GM12874 (cell line): ENCODE measurements around the gene ERF.

ENCODE experiments used
- TF ChIP-seq, protein P1 (sequence below): IDR thresholded peaks from 2 replicates; pipeline ENCODE4 v1.5.1; 2011; ENCODE audit warnings: low read depth, mild to moderate bottlenecking, control low read depth, low read length, moderate library complexity; ENCODE audit not compliant: insufficient read depth

The ERF gene

DNA sequence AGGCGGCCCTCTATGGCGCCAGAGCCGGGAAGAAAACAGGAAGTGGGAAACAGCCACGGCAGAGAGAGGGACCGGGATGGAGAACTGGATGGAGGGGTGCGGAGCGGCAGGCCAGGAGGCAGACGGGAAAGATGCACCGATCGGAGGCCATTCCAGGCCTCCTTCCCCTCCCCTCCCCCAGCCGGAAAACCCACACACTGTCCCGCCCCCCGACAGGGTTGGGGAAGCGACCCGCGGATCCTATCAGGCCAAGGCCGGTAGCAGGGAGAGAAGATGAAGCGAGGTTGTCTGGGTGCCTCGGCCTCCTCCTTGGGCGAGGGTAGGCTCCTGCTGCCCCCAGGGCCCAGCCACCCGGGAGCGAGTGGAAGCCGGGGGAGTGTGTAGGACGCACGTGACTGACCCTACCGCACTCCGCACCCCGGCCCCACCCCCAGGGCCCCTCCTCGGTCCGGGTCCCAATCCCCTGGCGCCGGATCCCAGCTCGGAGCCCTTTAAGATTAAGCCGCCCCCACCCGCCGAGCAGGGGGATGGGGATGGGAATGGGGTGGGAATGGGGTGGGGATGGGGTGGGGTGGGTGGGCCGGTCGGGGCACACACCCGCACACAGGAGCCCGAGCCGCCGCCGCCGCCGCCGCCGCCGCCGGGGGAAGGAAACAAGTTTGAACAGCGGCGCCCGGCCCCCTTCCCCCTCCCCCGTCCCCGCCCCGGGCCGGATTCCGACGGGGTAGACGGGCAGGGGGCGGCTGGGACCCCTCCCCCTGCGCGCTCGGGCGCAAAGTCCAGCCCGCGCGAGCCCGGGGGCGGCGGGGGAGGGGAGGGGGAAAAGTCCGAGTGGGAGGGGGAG lies 1.5 kb downstream of the ERF start:
- TF ChIP-seq, protein P1, sequence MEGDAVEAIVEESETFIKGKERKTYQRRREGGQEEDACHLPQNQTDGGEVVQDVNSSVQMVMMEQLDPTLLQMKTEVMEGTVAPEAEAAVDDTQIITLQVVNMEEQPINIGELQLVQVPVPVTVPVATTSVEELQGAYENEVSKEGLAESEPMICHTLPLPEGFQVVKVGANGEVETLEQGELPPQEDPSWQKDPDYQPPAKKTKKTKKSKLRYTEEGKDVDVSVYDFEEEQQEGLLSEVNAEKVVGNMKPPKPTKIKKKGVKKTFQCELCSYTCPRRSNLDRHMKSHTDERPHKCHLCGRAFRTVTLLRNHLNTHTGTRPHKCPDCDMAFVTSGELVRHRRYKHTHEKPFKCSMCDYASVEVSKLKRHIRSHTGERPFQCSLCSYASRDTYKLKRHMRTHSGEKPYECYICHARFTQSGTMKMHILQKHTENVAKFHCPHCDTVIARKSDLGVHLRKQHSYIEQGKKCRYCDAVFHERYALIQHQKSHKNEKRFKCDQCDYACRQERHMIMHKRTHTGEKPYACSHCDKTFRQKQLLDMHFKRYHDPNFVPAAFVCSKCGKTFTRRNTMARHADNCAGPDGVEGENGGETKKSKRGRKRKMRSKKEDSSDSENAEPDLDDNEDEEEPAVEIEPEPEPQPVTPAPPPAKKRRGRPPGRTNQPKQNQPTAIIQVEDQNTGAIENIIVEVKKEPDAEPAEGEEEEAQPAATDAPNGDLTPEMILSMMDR = no peak

DNA sequence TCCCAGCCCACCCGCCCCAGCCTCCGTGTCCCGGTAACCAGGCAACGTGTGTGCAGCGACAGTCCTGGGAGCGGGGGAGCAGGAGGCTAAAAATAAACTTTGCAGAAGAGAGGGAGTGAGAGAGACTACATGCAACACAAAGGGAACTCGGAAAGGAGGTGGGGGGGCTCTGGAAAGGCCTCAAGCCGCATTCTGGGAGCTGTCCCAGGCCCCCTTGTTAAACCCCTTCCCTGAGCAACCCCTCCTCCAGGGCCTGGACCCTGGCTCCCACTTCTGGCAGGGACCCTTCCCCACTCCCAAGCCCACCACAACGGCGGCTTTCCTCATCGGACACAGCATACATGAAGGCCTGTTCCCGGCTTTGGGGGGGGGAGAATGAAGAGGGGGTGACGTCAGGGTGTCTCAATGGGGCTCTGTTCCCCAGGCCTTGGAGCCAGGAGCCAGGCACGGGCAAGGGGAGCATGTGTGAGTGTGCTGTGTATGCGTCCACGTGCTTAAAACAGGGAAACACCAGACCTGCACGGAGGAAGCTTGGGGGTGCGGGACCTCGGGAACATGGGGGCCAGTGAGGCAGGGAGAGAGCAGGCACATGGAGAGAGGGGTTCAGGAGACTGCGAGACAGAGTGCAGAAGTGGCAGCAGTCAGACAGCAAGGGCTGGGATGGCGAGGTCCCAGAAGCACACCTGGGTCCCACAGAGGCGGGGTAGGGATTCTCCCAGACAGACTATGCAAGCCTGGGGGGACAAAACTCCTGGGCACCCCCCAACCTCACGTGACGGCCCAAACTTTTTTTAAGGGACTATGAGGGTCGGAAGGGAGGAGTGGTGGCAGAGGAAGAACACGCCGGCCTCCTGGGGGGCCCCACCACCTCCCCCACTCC lies 2.3 kb downstream of the ERF start:
- TF ChIP-seq, protein P1 = no peak

DNA sequence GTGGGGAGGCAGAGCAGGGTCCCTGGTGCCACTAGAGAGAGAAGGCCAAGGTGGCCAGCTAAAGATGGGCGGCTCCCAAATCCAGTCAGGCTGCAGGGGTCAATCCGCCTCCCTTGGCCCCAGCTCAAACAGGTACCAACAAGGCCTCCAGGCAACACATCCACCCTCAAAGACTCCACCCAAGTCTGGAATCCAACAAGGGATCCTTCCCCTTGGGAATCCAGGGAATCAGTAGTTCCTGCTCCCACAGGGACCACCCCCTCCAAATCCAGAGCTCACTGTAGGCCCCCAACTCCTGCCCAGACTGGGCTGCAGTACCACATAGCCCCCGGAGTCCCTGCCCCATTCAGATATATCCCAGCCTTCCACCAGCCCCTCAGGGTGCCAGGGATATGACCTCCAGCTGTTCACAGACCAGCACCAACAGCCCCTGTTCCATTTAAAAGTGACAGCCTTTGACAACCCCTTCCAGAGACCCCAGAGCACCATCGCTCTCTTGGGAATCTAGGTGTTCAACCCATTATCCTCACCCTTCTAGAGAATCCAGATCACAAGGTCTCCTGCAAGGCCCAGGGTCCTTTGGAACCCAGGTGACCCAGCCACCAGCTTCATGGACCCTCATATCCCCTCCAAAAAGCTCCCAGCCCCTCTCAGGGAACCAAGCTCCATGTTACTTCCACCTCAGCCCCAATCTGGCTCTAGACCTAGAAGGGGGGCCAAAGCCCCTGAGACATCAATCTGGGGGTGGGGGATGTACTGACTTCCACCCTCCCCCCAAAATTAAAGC lies 3.2 kb downstream of the ERF start:
- TF ChIP-seq, protein P1 = no peak

DNA sequence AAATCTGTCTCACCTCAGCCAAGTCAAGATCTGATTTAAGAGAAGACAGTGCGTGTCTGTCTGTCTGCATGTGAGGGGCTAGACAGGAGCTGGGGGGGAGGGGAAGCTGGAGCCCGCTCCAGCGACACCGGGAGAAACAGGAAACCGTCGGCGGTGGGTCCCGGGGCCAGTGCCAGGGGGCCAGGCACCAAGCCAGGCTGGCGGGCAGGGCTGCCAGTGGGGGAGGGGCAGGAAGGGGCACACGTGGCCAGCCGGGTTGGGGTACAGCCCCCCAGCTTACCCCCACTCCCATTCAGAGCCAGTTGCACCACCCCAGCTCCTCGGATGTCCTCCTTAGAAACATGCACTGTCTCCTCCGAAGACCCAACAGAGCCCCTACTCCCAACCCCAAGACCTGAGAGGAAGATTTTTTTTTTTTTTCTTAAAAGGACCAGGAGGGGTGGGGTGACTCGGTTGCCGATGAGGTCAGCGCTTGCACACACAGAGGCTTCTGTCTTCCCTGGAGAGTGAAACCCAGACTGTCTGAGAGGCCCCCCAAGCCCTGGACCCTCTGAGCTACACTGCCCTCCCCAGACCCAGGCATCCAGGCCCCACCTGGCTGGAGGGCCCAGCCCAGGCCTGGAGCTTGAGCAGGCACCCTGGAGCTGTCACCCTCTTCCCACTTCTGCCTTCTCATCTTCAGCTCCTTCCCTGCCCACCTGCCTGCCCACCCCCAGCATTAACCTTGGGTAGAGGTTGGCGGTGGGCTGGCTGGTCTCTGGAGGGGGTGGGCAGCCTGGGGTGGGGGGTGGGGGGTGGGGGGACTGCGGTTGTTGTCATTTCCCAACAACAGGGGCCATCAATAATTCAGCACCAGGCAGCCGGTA lies 4.0 kb downstream of the ERF start:
- TF ChIP-seq, protein P1 = no peak

DNA sequence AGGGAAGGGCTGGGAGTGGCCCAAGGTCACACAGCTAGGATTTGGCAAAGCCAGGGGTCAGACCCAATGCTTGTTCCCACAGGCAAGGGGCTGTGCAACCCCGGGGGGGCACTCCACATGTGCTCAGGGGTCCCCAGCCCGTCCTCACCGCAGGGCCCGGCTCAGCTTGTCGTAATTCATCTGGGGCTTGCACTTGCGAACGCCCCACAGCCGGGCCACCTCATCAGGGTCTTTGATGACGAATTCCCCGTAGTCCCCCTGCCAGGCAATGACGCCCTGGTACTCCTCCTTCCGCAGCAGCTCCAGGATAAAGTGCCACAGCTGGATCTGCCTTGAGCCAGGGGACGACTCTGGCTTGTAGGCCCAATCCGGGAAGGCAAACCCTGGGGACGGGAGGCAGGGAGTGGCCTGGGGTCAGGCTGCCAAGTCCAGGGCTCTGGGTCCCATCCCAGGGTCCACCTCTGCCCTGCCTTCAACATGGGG lies 4.7 kb downstream of the ERF start:
- TF ChIP-seq, protein P1 = no peak

DNA sequence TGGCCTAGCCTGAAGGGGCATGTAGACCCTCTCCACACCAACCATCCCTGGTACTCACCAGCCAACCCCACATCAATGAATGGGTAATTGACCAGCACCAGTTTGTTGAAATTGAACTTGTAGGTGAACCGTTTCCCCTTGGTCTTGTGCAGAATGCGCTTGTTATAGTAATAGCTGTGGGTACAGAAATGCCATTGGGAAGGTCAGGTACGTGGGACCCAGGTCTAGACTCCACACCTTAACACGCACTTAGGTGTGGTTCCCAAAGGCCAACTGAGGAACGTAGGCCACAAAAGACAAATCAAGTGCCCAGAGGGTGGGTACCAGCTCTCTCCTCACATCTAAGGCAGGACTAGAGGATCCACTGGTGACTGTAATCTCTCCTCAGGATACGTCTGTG lies 5.2 kb downstream of the ERF start:
- TF ChIP-seq, protein P1 = no peak
